ENCODE measurements around the gene NISCH. TPM values are rescaled to one million over a fixed set of nuclear protein-coding genes. Genes with fewer than 3 reads are reported as not detected.

NISCH gene
- total RNA-seq, 1 donor from 2014 or later = 44.3 TPM

- no peaks in the 10 kb centered on the region for H3K9me3 ChIP-seq (replicated peaks)
- H3K27ac ChIP-seq (replicated peaks) = peak overlapping the region; percentile 75
- H3K4me3 ChIP-seq = no peak overlapping the region
- H3K4me1 ChIP-seq = peaks cover 54% of the 10 kb centered on the region
- intact Hi-C loops (cut with micrococcal nuclease) = loop anchor here (10.0 kb wide), 1 partner anchor 72 kb away; no protein-coding TSS in a partner anchor
- no peak for TF ChIP-seq CTCF (IDR thresholded peaks at IDR 0.05; ENCODE audit: borderline replicate concordance)
- H3K36me3 ChIP-seq = peaks cover 64% of the 10 kb centered on the region
- no peaks in the 10 kb centered on the region for H3K27me3 ChIP-seq (ENCODE audit: low read depth)
- no peak for DNase-seq
Observed at GRCh38 chr3:52472239-52473000, 17.0 kb downstream of the NISCH start.

GRCh38 chr3:52473026-52473425 is 17.6 kb downstream of the NISCH start:
- Histone ChIP-seq H3K27ac (replicated peaks) (peak overlapping the region; percentile 75), H3K9me3 (replicated peaks) (no peaks in the 10 kb centered on the region), H3K27me3 (ENCODE audit: low read depth) (no peaks in the 10 kb centered on the region), H3K4me3 (no peak overlapping the region), H3K36me3 (peaks cover 70% of the 10 kb centered on the region), H3K4me1 (peaks cover 48% of the 10 kb centered on the region)
- no peak for DNase-seq
- TF ChIP-seq CTCF (IDR thresholded peaks at IDR 0.05; ENCODE audit: borderline replicate concordance) = no peak
- intact Hi-C loops (cut with micrococcal nuclease) = loop anchor here (10.0 kb wide), 1 partner anchor 72 kb away; no protein-coding TSS in a partner anchor

- Histone ChIP-seq H3K4me1 (peaks cover 21% of the 10 kb centered on the region), H3K4me3 (no peak overlapping the region), H3K27ac (replicated peaks) (no peak overlapping the region), H3K36me3 (peaks cover 99% of the 10 kb centered on the region), H3K9me3 (replicated peaks) (no peaks in the 10 kb centered on the region), H3K27me3 (ENCODE audit: low read depth) (no peaks in the 10 kb centered on the region)
- TF ChIP-seq CTCF (IDR thresholded peaks at IDR 0.05; ENCODE audit: borderline replicate concordance) = no peak
- DNase-seq = no peak
- intact Hi-C loops (cut with micrococcal nuclease) = loop anchor here (10.0 kb wide), 1 partner anchor 68 kb away; no protein-coding TSS in a partner anchor
Observed at GRCh38 chr3:52477076-52477795, 21.8 kb downstream of the NISCH start.

GRCh38 chr3:52477796-52478095 is 22.3 kb downstream of the NISCH start:
- Histone ChIP-seq H3K36me3 (peaks cover 99% of the 10 kb centered on the region), H3K9me3 (replicated peaks) (no peaks in the 10 kb centered on the region), H3K4me1 (peaks cover 18% of the 10 kb centered on the region), H3K27ac (replicated peaks) (no peak overlapping the region), H3K4me3 (no peak overlapping the region), H3K27me3 (ENCODE audit: low read depth) (no peaks in the 10 kb centered on the region)
- intact Hi-C loops (cut with micrococcal nuclease) = loop anchor here (10.0 kb wide), 1 partner anchor 67 kb away; no protein-coding TSS in a partner anchor
- no peak for DNase-seq
- no peak for TF ChIP-seq CTCF (IDR thresholded peaks at IDR 0.05; ENCODE audit: borderline replicate concordance)

GRCh38 chr3:52479037-52479876 is 23.9 kb downstream of the NISCH start:
- peak overlapping the region; percentile 30 for H3K27ac ChIP-seq (replicated peaks)
- intact Hi-C loops (cut with micrococcal nuclease) = loop anchor here (10.0 kb wide), 1 partner anchor 66 kb away; no protein-coding TSS in a partner anchor
- H3K4me3 ChIP-seq = no peak overlapping the region
- no peak for DNase-seq
- H3K4me1 ChIP-seq = peaks cover 28% of the 10 kb centered on the region
- no peaks in the 10 kb centered on the region for H3K9me3 ChIP-seq (replicated peaks)
- H3K36me3 ChIP-seq = peaks cover 87% of the 10 kb centered on the region
- TF ChIP-seq CTCF (IDR thresholded peaks at IDR 0.05; ENCODE audit: borderline replicate concordance) = no peak
- no peaks in the 10 kb centered on the region for H3K27me3 ChIP-seq (ENCODE audit: low read depth)
